ENCODE results near the gene QRICH2.

QRICH2 gene

DNA sequence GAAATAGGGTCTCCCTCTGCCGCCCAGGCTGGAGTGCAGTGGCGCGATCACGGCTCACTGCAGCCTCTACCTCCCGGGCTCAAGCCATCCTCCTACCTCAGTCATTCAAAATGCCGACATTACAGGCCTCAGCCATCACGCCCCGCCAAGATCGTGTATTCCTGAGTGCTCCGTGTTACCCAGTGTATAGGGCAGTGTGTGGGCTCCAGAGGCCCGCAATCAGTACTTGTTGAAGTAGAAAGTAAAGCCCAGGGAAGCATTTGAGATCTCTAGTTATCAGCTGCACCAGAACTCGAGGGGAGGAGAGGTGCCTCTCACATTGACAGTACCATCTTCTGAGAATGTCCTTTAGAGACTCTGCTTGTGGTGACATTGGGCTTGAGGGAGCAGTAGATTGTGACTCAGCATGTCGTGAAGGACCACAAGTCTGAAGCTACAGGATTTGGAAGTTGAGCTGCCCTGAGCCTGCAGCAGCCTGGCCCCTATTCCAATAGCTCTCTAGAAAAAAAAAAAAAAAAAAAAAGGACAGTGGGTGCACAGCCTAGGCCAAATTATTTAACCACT is 46.8 kb upstream of the QRICH2 start:
- no peaks in the 10 kb centered on the region for H4K20me1 ChIP-seq (ENCODE audit: insufficient read depth, low read length)
- H3F3A ChIP-seq (ENCODE audit: insufficient read depth, low read length) = 0 out of 2 replicates have a peak, but pooled peaks cover 7% of the 10 kb centered on the region
- DNase-seq = no peak
- H3K9me2 ChIP-seq (replicated peaks; ENCODE audit: insufficient read depth, low read length) = no peaks in the 10 kb centered on the region
- no peak for TF ChIP-seq EZH2 (optimal IDR thresholded peaks at IDR 0.05; ENCODE audit: low read depth, low read length)
- TF ChIP-seq, protein P1, sequence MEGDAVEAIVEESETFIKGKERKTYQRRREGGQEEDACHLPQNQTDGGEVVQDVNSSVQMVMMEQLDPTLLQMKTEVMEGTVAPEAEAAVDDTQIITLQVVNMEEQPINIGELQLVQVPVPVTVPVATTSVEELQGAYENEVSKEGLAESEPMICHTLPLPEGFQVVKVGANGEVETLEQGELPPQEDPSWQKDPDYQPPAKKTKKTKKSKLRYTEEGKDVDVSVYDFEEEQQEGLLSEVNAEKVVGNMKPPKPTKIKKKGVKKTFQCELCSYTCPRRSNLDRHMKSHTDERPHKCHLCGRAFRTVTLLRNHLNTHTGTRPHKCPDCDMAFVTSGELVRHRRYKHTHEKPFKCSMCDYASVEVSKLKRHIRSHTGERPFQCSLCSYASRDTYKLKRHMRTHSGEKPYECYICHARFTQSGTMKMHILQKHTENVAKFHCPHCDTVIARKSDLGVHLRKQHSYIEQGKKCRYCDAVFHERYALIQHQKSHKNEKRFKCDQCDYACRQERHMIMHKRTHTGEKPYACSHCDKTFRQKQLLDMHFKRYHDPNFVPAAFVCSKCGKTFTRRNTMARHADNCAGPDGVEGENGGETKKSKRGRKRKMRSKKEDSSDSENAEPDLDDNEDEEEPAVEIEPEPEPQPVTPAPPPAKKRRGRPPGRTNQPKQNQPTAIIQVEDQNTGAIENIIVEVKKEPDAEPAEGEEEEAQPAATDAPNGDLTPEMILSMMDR (IDR thresholded peaks at IDR 0.05; ENCODE audit: low read length) = no peak
- no peak for TF ChIP-seq EZH2phosphoT487 (IDR thresholded peaks at IDR 0.05; ENCODE audit: low read length)
- H3K27me3 ChIP-seq (replicated peaks; ENCODE audit: insufficient read depth, low read length) = no peaks in the 10 kb centered on the region
- 0 out of 2 replicates have a peak, but pooled peaks cover 5% of the 10 kb centered on the region for H3K4me1 ChIP-seq (ENCODE audit: low read length)
- H3K9ac ChIP-seq (ENCODE audit: low read length) = no peak overlapping the region
- peak overlapping the region; percentile 30; the same call in 1 of the 2 replicates for H3K4me2 ChIP-seq (ENCODE audit: low read depth, low read length)
- H3K9me3 ChIP-seq (replicated peaks; ENCODE audit: insufficient read depth, low read length) = no peaks in the 10 kb centered on the region
- H3K79me2 ChIP-seq (ENCODE audit: low read length) = peaks cover 32% of the 10 kb centered on the region
- no peak overlapping the region for H3K27ac ChIP-seq (ENCODE audit: low read length)
- peak overlapping the region; percentile 39; the same call in 1 of the 2 replicates for H2AFZ ChIP-seq (ENCODE audit: low read length)
- H3K4me3 ChIP-seq (ENCODE audit: low read length) = no peak overlapping the region
- H3K36me3 ChIP-seq (replicated peaks; ENCODE audit: insufficient read depth, low read length) = no peaks in the 10 kb centered on the region

- 0 out of 2 replicates have a peak, but pooled peaks cover 7% of the 10 kb centered on the region for H3F3A ChIP-seq (ENCODE audit: insufficient read depth, low read length)
- peak overlapping the region; percentile 94 for H3K27ac ChIP-seq (ENCODE audit: low read length)
- H3K79me2 ChIP-seq (ENCODE audit: low read length) = peaks cover 34% of the 10 kb centered on the region
- no peaks in the 10 kb centered on the region for H3K36me3 ChIP-seq (replicated peaks; ENCODE audit: insufficient read depth, low read length)
- H3K9ac ChIP-seq (ENCODE audit: low read length) = peak overlapping the region; percentile 86; the same call in 1 of the 2 replicates
- no peaks in the 10 kb centered on the region for H4K20me1 ChIP-seq (ENCODE audit: insufficient read depth, low read length)
- peak overlapping the region; percentile 81 for H3K4me2 ChIP-seq (ENCODE audit: low read depth, low read length)
- DNase-seq = no peak
- H3K4me3 ChIP-seq (ENCODE audit: low read length) = peak overlapping the region; percentile 93
- H3K4me1 ChIP-seq (ENCODE audit: low read length) = 0 out of 2 replicates have a peak, but pooled peaks cover 5% of the 10 kb centered on the region
- H3K9me2 ChIP-seq (replicated peaks; ENCODE audit: insufficient read depth, low read length) = no peaks in the 10 kb centered on the region
- peak overlapping the region; percentile 74 for H2AFZ ChIP-seq (ENCODE audit: low read length)
- no peaks in the 10 kb centered on the region for H3K27me3 ChIP-seq (replicated peaks; ENCODE audit: insufficient read depth, low read length)
- H3K9me3 ChIP-seq (replicated peaks; ENCODE audit: insufficient read depth, low read length) = no peaks in the 10 kb centered on the region
- TF ChIP-seq EZH2 (optimal IDR thresholded peaks at IDR 0.05; ENCODE audit: low read depth, low read length) (no peak), EZH2phosphoT487 (IDR thresholded peaks at IDR 0.05; ENCODE audit: low read length) (no peak)
- TF ChIP-seq, protein P1 (IDR thresholded peaks at IDR 0.05; ENCODE audit: low read length) = no peak
Observed at GRCh38 chr17:76354317-76354729, 46.2 kb upstream of the QRICH2 start.

GRCh38 chr17:76353599-76354316 is 45.7 kb upstream of the QRICH2 start, which contains the start of gene PRPSAP1:
PRPSAP1 (minus strand) TSS chr17:76353916; CDS start chr17:76353703, 213 bp downstream.
- peak; percentile 95 for DNase-seq
- Histone ChIP-seq H3K9me3 (replicated peaks; ENCODE audit: insufficient read depth, low read length) (no peaks in the 10 kb centered on the region), H4K20me1 (ENCODE audit: insufficient read depth, low read length) (no peaks in the 10 kb centered on the region), H3K27ac (ENCODE audit: low read length) (peak within 1 kb of the TSS; percentile 94), H3K9me2 (replicated peaks; ENCODE audit: insufficient read depth, low read length) (no peaks in the 10 kb centered on the region), H3F3A (ENCODE audit: insufficient read depth, low read length) (0 out of 2 replicates have a peak, but pooled peaks cover 7% of the 10 kb centered on the region), H3K9ac (ENCODE audit: low read length) (peak within 1 kb of the TSS; percentile 86), H3K4me2 (ENCODE audit: low read depth, low read length) (peak within 1 kb of the TSS; percentile 81), H3K36me3 (replicated peaks; ENCODE audit: insufficient read depth, low read length) (no peaks in the 10 kb centered on the region), H3K4me3 (ENCODE audit: low read length) (peak within 1 kb of the TSS; percentile 93), H3K4me1 (ENCODE audit: low read length) (0 out of 2 replicates have a peak, but pooled peaks cover 5% of the 10 kb centered on the region), H2AFZ (ENCODE audit: low read length) (peak within 1 kb of the TSS; percentile 74), H3K27me3 (replicated peaks; ENCODE audit: insufficient read depth, low read length) (no peaks in the 10 kb centered on the region), H3K79me2 (ENCODE audit: low read length) (peaks cover 35% of the 10 kb centered on the region)
- TF ChIP-seq EZH2phosphoT487 (IDR thresholded peaks at IDR 0.05; ENCODE audit: low read length) (no peak), EZH2 (optimal IDR thresholded peaks at IDR 0.05; ENCODE audit: low read depth, low read length) (no peak)
- TF ChIP-seq, protein P1 (IDR thresholded peaks at IDR 0.05; ENCODE audit: low read length) = no peak

All from MM.1S (cell line).